SK-N-SH (cell line): ENCODE measurements around the gene NR5A2.

Experiments used
- EP300 ChIP-seq, 2 experiments: IDR thresholded peaks; 2 replicates each; pipeline versions ENCODE4 v1.4.0 to v1.6.1; 2012; ENCODE audit warnings: borderline replicate concordance in 1 of 2, low read depth in 1 of 2, low read length in 1 of 2
- NFIC ChIP-seq: IDR thresholded peaks from 2 replicates; pipeline ENCODE4 v1.4.0; 2012; ENCODE audit warnings: borderline replicate concordance
- POLR2AphosphoS5 ChIP-seq: IDR thresholded peaks from 2 replicates; pipeline ENCODE4 v1.6.1; 2012; ENCODE audit warnings: low read depth, low read length
- RAD21 ChIP-seq: IDR thresholded peaks from 2 replicates; pipeline ENCODE4 v1.6.1; 2012; ENCODE audit warnings: mild to moderate bottlenecking, low read length
- RFX5 ChIP-seq: IDR thresholded peaks from 2 replicates; pipeline ENCODE4 v1.6.1; 2012; ENCODE audit warnings: mild to moderate bottlenecking, improper control_type of control experiment, low read length
- SIN3A ChIP-seq: IDR thresholded peaks from 2 replicates; pipeline ENCODE4 v1.6.1; 2012; ENCODE audit warnings: low read depth, mild to moderate bottlenecking, low read length, moderate library complexity, borderline replicate concordance
- SMC3 ChIP-seq: IDR thresholded peaks from 2 replicates; pipeline ENCODE4 v1.6.1; 2012; ENCODE audit warnings: low read depth, low read length, improper control_type of control experiment
- TAF1 ChIP-seq: IDR thresholded peaks from 2 replicates; pipeline ENCODE4 v1.6.1; 2012; ENCODE audit warnings: low read depth, mild to moderate bottlenecking, low read length, moderate library complexity, borderline replicate concordance
- YY1 ChIP-seq: IDR thresholded peaks from 2 replicates; pipeline ENCODE4 v1.4.0; 2012; ENCODE audit warnings: low read depth, mild to moderate bottlenecking
- TF ChIP-seq, protein P1 (sequence below): fragments of 200-600 bp; sonication (generic); IDR thresholded peaks from 2 replicates; pipeline ENCODE4 v1.6.1; 2017; ENCODE audit warnings: antibody characterized with exemption, mild to moderate bottlenecking, moderate library complexity
- TF ChIP-seq, protein P2 (sequence below): fragments of 150-350 bp; IDR thresholded peaks from 2 replicates; pipeline ENCODE4 v1.6.1; 2017; ENCODE audit warnings: antibody characterized with exemption, low read length, low read depth, borderline replicate concordance
- TF ChIP-seq, protein P3 (sequence below): IDR thresholded peaks from 2 replicates; pipeline ENCODE4 v1.4.0; 2012; ENCODE audit warnings: low read depth, borderline replicate concordance
- TF ChIP-seq, protein P4 (sequence below): IDR thresholded peaks from 2 replicates; pipeline ENCODE4 v1.4.0; 2012; ENCODE audit warnings: low read depth, borderline replicate concordance
- TF ChIP-seq, protein P5 (sequence below): IDR thresholded peaks from 2 replicates; pipeline ENCODE4 v1.6.1; 2012; ENCODE audit warnings: mild to moderate bottlenecking, low read depth, low read length, moderate library complexity

DNA sequence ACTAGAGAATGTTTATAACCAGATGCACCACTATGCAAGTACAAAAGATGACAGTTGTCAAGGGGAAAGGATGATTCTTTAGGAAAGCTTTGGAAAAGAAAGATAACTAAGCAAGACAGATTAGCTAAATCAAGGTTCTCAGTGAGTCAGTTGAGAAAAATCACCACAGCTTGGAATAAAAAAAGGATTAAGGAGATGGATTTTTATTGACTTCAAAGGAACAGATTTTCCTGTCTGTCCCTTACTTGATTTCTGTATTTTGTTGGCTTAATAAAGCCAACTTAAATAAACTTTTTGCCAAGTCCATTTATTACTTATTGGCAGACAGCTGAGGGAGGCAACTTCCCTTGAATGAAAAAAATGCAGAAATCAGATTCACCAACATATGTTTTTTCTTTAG lies 93.9 kb downstream of the NR5A2 start:
- TF ChIP-seq, protein P1, sequence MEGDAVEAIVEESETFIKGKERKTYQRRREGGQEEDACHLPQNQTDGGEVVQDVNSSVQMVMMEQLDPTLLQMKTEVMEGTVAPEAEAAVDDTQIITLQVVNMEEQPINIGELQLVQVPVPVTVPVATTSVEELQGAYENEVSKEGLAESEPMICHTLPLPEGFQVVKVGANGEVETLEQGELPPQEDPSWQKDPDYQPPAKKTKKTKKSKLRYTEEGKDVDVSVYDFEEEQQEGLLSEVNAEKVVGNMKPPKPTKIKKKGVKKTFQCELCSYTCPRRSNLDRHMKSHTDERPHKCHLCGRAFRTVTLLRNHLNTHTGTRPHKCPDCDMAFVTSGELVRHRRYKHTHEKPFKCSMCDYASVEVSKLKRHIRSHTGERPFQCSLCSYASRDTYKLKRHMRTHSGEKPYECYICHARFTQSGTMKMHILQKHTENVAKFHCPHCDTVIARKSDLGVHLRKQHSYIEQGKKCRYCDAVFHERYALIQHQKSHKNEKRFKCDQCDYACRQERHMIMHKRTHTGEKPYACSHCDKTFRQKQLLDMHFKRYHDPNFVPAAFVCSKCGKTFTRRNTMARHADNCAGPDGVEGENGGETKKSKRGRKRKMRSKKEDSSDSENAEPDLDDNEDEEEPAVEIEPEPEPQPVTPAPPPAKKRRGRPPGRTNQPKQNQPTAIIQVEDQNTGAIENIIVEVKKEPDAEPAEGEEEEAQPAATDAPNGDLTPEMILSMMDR: no peak
- TF ChIP-seq RAD21 (no peak), EP300 (IDR thresholded peaks at IDR 0.05; ENCODE audit: borderline replicate concordance in 1 of 2, low read depth in 1 of 2, low read length in 1 of 2) (no peak), YY1 (no peak), POLR2AphosphoS5 (no peak), SMC3 (no peak), RFX5 (no peak), NFIC (no peak), TAF1 (no peak), SIN3A (no peak)
- TF ChIP-seq, protein P2, sequence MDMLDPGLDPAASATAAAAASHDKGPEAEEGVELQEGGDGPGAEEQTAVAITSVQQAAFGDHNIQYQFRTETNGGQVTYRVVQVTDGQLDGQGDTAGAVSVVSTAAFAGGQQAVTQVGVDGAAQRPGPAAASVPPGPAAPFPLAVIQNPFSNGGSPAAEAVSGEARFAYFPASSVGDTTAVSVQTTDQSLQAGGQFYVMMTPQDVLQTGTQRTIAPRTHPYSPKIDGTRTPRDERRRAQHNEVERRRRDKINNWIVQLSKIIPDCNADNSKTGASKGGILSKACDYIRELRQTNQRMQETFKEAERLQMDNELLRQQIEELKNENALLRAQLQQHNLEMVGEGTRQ: no peak
- TF ChIP-seq, protein P3, sequence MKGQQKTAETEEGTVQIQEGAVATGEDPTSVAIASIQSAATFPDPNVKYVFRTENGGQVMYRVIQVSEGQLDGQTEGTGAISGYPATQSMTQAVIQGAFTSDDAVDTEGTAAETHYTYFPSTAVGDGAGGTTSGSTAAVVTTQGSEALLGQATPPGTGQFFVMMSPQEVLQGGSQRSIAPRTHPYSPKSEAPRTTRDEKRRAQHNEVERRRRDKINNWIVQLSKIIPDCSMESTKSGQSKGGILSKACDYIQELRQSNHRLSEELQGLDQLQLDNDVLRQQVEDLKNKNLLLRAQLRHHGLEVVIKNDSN: no peak
- TF ChIP-seq, protein P4, sequence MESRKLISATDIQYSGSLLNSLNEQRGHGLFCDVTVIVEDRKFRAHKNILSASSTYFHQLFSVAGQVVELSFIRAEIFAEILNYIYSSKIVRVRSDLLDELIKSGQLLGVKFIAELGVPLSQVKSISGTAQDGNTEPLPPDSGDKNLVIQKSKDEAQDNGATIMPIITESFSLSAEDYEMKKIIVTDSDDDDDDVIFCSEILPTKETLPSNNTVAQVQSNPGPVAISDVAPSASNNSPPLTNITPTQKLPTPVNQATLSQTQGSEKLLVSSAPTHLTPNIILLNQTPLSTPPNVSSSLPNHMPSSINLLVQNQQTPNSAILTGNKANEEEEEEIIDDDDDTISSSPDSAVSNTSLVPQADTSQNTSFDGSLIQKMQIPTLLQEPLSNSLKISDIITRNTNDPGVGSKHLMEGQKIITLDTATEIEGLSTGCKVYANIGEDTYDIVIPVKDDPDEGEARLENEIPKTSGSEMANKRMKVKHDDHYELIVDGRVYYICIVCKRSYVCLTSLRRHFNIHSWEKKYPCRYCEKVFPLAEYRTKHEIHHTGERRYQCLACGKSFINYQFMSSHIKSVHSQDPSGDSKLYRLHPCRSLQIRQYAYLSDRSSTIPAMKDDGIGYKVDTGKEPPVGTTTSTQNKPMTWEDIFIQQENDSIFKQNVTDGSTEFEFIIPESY: no peak
- TF ChIP-seq, protein P5, sequence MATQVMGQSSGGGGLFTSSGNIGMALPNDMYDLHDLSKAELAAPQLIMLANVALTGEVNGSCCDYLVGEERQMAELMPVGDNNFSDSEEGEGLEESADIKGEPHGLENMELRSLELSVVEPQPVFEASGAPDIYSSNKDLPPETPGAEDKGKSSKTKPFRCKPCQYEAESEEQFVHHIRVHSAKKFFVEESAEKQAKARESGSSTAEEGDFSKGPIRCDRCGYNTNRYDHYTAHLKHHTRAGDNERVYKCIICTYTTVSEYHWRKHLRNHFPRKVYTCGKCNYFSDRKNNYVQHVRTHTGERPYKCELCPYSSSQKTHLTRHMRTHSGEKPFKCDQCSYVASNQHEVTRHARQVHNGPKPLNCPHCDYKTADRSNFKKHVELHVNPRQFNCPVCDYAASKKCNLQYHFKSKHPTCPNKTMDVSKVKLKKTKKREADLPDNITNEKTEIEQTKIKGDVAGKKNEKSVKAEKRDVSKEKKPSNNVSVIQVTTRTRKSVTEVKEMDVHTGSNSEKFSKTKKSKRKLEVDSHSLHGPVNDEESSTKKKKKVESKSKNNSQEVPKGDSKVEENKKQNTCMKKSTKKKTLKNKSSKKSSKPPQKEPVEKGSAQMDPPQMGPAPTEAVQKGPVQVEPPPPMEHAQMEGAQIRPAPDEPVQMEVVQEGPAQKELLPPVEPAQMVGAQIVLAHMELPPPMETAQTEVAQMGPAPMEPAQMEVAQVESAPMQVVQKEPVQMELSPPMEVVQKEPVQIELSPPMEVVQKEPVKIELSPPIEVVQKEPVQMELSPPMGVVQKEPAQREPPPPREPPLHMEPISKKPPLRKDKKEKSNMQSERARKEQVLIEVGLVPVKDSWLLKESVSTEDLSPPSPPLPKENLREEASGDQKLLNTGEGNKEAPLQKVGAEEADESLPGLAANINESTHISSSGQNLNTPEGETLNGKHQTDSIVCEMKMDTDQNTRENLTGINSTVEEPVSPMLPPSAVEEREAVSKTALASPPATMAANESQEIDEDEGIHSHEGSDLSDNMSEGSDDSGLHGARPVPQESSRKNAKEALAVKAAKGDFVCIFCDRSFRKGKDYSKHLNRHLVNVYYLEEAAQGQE: no peak
